H1 (cell line): ENCODE measurements around the gene LRRC4C. TPM values are rescaled to one million over a fixed set of nuclear protein-coding genes. Genes with fewer than 3 reads are reported as not detected.

Source experiments
- CTCF ChIA-PET: fragments of 300-600 bp; sonication (Branson Sonifier 250); formaldehyde crosslinking; loops from one replicate; lab custom pipeline; 2021; ENCODE audit not compliant: partially characterized antibody; lab: Charles Lee
- POLR2A ChIA-PET: fragments of 300-600 bp; sonication (Branson Sonifier 250); formaldehyde crosslinking; loops from one replicate; lab custom pipeline; 2021; ENCODE audit warnings: inconsistent platforms; ENCODE audit not compliant: partially characterized antibody; lab: Charles Lee
- DNase-seq, 2 experiments: peaks; one replicate each; pipeline versions ENCODE4 v3.0.0 to v3.0.0-alpha.2; 2010 to 2022; ENCODE audit warnings: low spot score in 2 of 2, low read depth in 1 of 2, mixed read lengths in 1 of 2
- FAIRE-seq: peaks from 2 replicates; lab custom pipeline; 2011; peaks lifted over from hg19 to GRCh38; lab: Jason Lieb, UNC
- H2AFZ ChIP-seq: 2 replicates; pipeline ENCODE4 v1.8.1; 2012; ENCODE audit warnings: low read length, inconsistent platforms
- H2AK5ac ChIP-seq: 2 replicates; pipeline ENCODE4 v1.6.1; 2013; ENCODE audit warnings: low read depth, low read length
- H2BK120ac ChIP-seq: replicated peaks from 2 replicates; pipeline ENCODE3; 2013; ENCODE audit warnings: low read depth, low read length, inconsistent platforms
- H2BK12ac ChIP-seq: 2 replicates; pipeline ENCODE4 v1.6.1; 2013; ENCODE audit warnings: low read depth, low read length
- H2BK15ac ChIP-seq: 2 replicates; pipeline ENCODE4 v1.6.1; 2013; ENCODE audit warnings: low read length
- H2BK20ac ChIP-seq: 2 replicates; pipeline ENCODE4 v1.6.1; 2013; ENCODE audit warnings: low read length
- H2BK5ac ChIP-seq: 2 replicates; pipeline ENCODE4 v1.6.1; 2013; ENCODE audit warnings: low read depth, low read length
- H3K14ac ChIP-seq: 2 replicates; pipeline ENCODE4 v1.6.1; 2013; ENCODE audit warnings: inconsistent platforms; ENCODE audit not compliant: insufficient read length
- H3K18ac ChIP-seq: 2 replicates; pipeline ENCODE4 v1.6.1; 2013; ENCODE audit warnings: low read length; ENCODE audit errors: extremely low read depth
- H3K23ac ChIP-seq: 2 replicates; pipeline ENCODE4 v1.6.1; 2013; ENCODE audit warnings: inconsistent platforms; ENCODE audit not compliant: insufficient read length
- H3K23me2 ChIP-seq: 2 replicates; pipeline ENCODE4 v1.6.1; 2013; ENCODE audit warnings: low read depth, low read length
- H3K27ac ChIP-seq: 2 replicates; pipeline ENCODE4 v1.6.1; 2011; ENCODE audit warnings: low read depth, low read length, inconsistent platforms
- H3K27me3 ChIP-seq, 4 experiments: replicated peaks in 1 of 4; 1 replicate in 1 of 4; 2 replicates in 3 of 4; pipeline versions ENCODE4 v1.6.1 to v1.8.1; 2011 to 2013; ENCODE audit warnings: low read length in 3 of 4, mild to moderate bottlenecking in 3 of 4, inconsistent platforms in 2 of 4, mixed read lengths in 2 of 4, moderate library complexity in 1 of 4; ENCODE audit not compliant: control insufficient read depth in 3 of 4, insufficient read depth in 3 of 4; ENCODE audit errors: extremely low read depth in 1 of 4
- H3K36me3 ChIP-seq, 4 experiments: 2 replicates each; pipeline versions ENCODE4 v1.6.1 to v1.8.1; 2011 to 2013; ENCODE audit warnings: mild to moderate bottlenecking in 4 of 4, low read length in 3 of 4, moderate library complexity in 2 of 4, control low read depth in 1 of 4, inconsistent platforms in 1 of 4; ENCODE audit not compliant: insufficient read depth in 4 of 4, control insufficient read depth in 2 of 4
- H3K4ac ChIP-seq: replicated peaks from 2 replicates; pipeline ENCODE3; 2013; ENCODE audit warnings: low read length, low read depth, mixed read lengths, inconsistent platforms; ENCODE audit not compliant: insufficient read length
- H3K4me1 ChIP-seq, 4 experiments: replicated peaks in 1 of 4; 1 replicate in 1 of 4; 2 replicates in 3 of 4; pipeline versions ENCODE4 v1.6.1 to v1.8.1; 2011 to 2013; ENCODE audit warnings: low read length in 3 of 4, inconsistent platforms in 2 of 4, mixed read lengths in 1 of 4; ENCODE audit not compliant: insufficient read depth in 4 of 4, control insufficient read depth in 3 of 4
- H3K4me2 ChIP-seq, 2 experiments: 2 replicates each; pipeline versions ENCODE4 v1.6.1 to v1.8.1; 2011 to 2013; ENCODE audit warnings: low read depth in 2 of 2, low read length in 2 of 2, control low read depth in 1 of 2, inconsistent platforms in 1 of 2, mild to moderate bottlenecking in 1 of 2; ENCODE audit not compliant: insufficient read depth in 1 of 2
- H3K4me3 ChIP-seq, 4 experiments: fragments of 200-600, 300-600 bp in 1 of 4; sonication (generic), shearing (Covaris generic), sonication (Bioruptor Twin) in 1 of 4; 2 replicates each; pipeline versions ENCODE4 v1.5.1 to v1.8.1; 2011 to 2016; ENCODE audit warnings: low read length in 4 of 4, low read depth in 3 of 4, control low read depth in 2 of 4, inconsistent platforms in 2 of 4, mild to moderate bottlenecking in 2 of 4, mixed read lengths in 1 of 4, moderate library complexity in 1 of 4; ENCODE audit not compliant: insufficient read depth in 2 of 4; ENCODE audit errors: extremely low read depth in 1 of 4
- H3K56ac ChIP-seq: replicated peaks from 2 replicates; pipeline ENCODE3; 2013; ENCODE audit warnings: low read depth, mild to moderate bottlenecking, mixed read lengths, low read length, inconsistent platforms; ENCODE audit not compliant: insufficient read length
- H3K79me1 ChIP-seq: 2 replicates; pipeline ENCODE4 v1.6.1; 2013; ENCODE audit warnings: low read depth, low read length, control low read depth
- H3K79me2 ChIP-seq, 2 experiments: 2 replicates each; pipeline versions ENCODE4 v1.6.1 to v1.8.1; 2012 to 2013; ENCODE audit warnings: low read length in 2 of 2, mild to moderate bottlenecking in 2 of 2, inconsistent platforms in 1 of 2; ENCODE audit not compliant: insufficient read depth in 2 of 2, control insufficient read depth in 1 of 2
- H3K9ac ChIP-seq, 4 experiments: replicated peaks in 1 of 4; 1 replicate in 1 of 4; 2 replicates in 3 of 4; pipeline versions ENCODE4 v1.6.1 to v1.8.1; 2011 to 2013; ENCODE audit warnings: low read depth in 3 of 4, low read length in 3 of 4, control low read depth in 2 of 4, mild to moderate bottlenecking in 2 of 4, moderate library complexity in 2 of 4, inconsistent platforms in 1 of 4; ENCODE audit errors: extremely low read depth in 1 of 4
- H3K9me3 ChIP-seq, 2 experiments: 2 replicates each; pipeline versions ENCODE4 v1.6.1 to v1.8.1; 2012 to 2013; ENCODE audit warnings: mild to moderate bottlenecking in 2 of 2, moderate library complexity in 2 of 2, control low read depth in 1 of 2, inconsistent platforms in 1 of 2, low read depth in 1 of 2, low read length in 1 of 2, mixed read lengths in 1 of 2; ENCODE audit not compliant: insufficient read depth in 2 of 2
- H4K20me1 ChIP-seq, 2 experiments: replicated peaks in 1 of 2; 2 replicates each; pipeline versions ENCODE3 to v1.8.1; 2011 to 2013; ENCODE audit warnings: inconsistent platforms in 2 of 2, low read length in 2 of 2, mild to moderate bottlenecking in 1 of 2; ENCODE audit not compliant: insufficient read depth in 2 of 2, control insufficient read depth in 1 of 2
- H4K5ac ChIP-seq: 2 replicates; pipeline ENCODE4 v1.6.1; 2013; ENCODE audit warnings: low read length, low read depth, mixed read lengths, inconsistent platforms; ENCODE audit not compliant: insufficient read length
- H4K8ac ChIP-seq: 2 replicates; pipeline ENCODE4 v1.8.0; 2013; ENCODE audit warnings: mild to moderate bottlenecking, moderate library complexity, low read length, inconsistent platforms; ENCODE audit not compliant: insufficient read depth; ENCODE audit errors: extremely low read depth
- H4K91ac ChIP-seq: replicated peaks from 2 replicates; pipeline ENCODE3; 2013; ENCODE audit warnings: low read length, mixed read lengths, inconsistent platforms; ENCODE audit not compliant: insufficient read length
- CTBP2 ChIP-seq: IDR thresholded peaks from 2 replicates; pipeline ENCODE4 v1.7.0; 2011; ENCODE audit warnings: borderline replicate concordance, mild to moderate bottlenecking, moderate library complexity, mixed read lengths, low read length; ENCODE audit not compliant: insufficient read depth, insufficient read length
- EGR1 ChIP-seq: IDR thresholded peaks from 2 replicates; pipeline ENCODE4 v1.6.1; 2011; ENCODE audit warnings: low read depth, low read length, borderline replicate concordance
- EZH2 ChIP-seq: fragments of 200-600 bp; sonication (generic); IDR thresholded peaks from 2 replicates; pipeline ENCODE4 v1.7.1; 2012; ENCODE audit warnings: low read depth, mild to moderate bottlenecking, moderate library complexity, low read length, inconsistent platforms; ENCODE audit not compliant: severe bottlenecking
- KDM5A ChIP-seq: fragments of 200-600 bp; IDR thresholded peaks from 2 replicates; pipeline ENCODE4 v1.7.1; 2012; ENCODE audit warnings: mild to moderate bottlenecking, low read length, inconsistent platforms, mixed read lengths
- TCF12 ChIP-seq: IDR thresholded peaks from 2 replicates; pipeline ENCODE4 v1.6.1; 2011; ENCODE audit warnings: low read depth, mild to moderate bottlenecking, low read length
- WGBS, 2 experiments: shearing (Covaris generic) in 1 of 2; methylation state at CpG; one replicate each; pipeline versions ENCODE4 v1.1.6 to v1.1.7; 2013 to 2015; ENCODE audit warnings: low lambda C conversion rate in 2 of 2, mixed read lengths in 2 of 2, inconsistent platforms in 1 of 2, low coverage in 1 of 2, missing lambda C conversion rate in 1 of 2; ENCODE audit not compliant: insufficient replicate concordance in 2 of 2, insufficient coverage in 1 of 2, insufficient read length in 1 of 2; ENCODE audit errors: extremely low coverage in 1 of 2, missing lambda C conversion rate in 1 of 2; 5-methylcytosine and 5-hydroxymethylcytosine counted together
- polyA plus RNA-seq, 7 experiments: library from polyadenylated mRNA; depleted of rRNA in 3 of 7; stranded (reverse) in 5 of 7; unstranded in 2 of 7; fragments of >200 nt in 5 of 7; fragments of 200-250 nt in 2 of 7; gene quantifications; 1 replicate in 5 of 7; 2 replicates in 1 of 7; 4 replicates in 1 of 7; pipeline versions ENCODE4 v1.2.1 to v1.2.3, GENCODE V29; 2011 to 2013; ENCODE audit warnings: missing spikeins in 2 of 7, mixed read lengths in 2 of 7
- total RNA-seq: library from RNA; stranded (reverse); fragmentation: NEBNext Ultra II Directional; extraction: Animal tissue kit (Norgen Biotek cat#: 25700); gene quantifications from 2 replicates; pipeline ENCODE4 v1.2.1, GENCODE V29; 2021

The LRRC4C gene
- total and polyA plus RNA-seq, 2 of the 8 experiments (the other 6 are each of a cell fraction or from before 2014, with no cell fraction given): 0.23 to 2.2 TPM

DNA sequence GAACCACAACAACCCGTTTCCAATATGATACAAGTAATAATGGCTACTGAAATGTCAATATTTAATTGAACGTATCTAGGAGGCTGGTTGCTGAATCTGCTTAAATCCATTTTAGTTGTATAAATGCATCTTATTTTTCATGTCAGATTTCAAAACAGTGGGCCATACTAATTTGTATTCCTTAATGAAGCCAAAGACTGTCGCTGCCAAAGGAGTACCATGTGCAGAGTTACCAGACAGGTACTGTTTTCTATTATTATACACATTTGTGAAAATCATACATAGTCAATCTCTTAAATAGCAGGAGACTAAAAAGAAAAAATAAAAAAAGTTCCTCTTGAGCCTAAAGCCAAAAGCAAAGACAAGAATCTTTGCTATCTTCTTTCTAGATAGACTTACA is 632.3 kb downstream of the LRRC4C start:
- Histone ChIP-seq H3K4me3 (no peak overlapping the region), H2BK15ac (no peak overlapping the region), H2AK5ac (no peak overlapping the region), H3K23ac (no peak overlapping the region), H3K23me2 (no peaks in the 10 kb centered on the region), H4K20me1 (no peaks in the 10 kb centered on the region), H3K79me1 (no peaks in the 10 kb centered on the region), H3K14ac (no peak overlapping the region), H2AFZ (no peak overlapping the region), H3K9ac (no peak overlapping the region), H4K8ac (no peak overlapping the region), H3K4me1 (no peaks in the 10 kb centered on the region), H3K4me2 (no peak overlapping the region), H3K4ac (no peak overlapping the region), H3K27me3 (no peaks in the 10 kb centered on the region), H2BK12ac (no peak overlapping the region), H3K79me2 (no peaks in the 10 kb centered on the region), H2BK5ac (no peak overlapping the region), H4K5ac (no peak overlapping the region), H3K36me3 (no peaks in the 10 kb centered on the region), H3K18ac (no peak overlapping the region), H3K56ac (no peak overlapping the region), H3K27ac (no peak overlapping the region), H4K91ac (no peak overlapping the region), H3K9me3 (no peaks in the 10 kb centered on the region), H2BK120ac (no peak overlapping the region), H2BK20ac (no peak overlapping the region)
- DNase-seq (no peak), FAIRE-seq (no peak)
- CTCF ChIA-PET: no interaction called here
- POLR2A ChIA-PET: no interaction called here
- TF ChIP-seq EZH2 (no peak), EGR1 (no peak), TCF12 (no peak), KDM5A (no peak), CTBP2 (no peak)
- WGBS, 2 experiments: 88% methylated on average over 3 of the region's 3 CpGs; no CpG with 5 or more reads in 1 of the 2 experiments
